ENCODE measurements around the gene SYT2.
"Not testable (repeated sequence)": the region's sequence is repeated elsewhere in the genome, so short reads cannot be mapped to it uniquely, and the experiment has no call there.

SYT2 gene

DNA sequence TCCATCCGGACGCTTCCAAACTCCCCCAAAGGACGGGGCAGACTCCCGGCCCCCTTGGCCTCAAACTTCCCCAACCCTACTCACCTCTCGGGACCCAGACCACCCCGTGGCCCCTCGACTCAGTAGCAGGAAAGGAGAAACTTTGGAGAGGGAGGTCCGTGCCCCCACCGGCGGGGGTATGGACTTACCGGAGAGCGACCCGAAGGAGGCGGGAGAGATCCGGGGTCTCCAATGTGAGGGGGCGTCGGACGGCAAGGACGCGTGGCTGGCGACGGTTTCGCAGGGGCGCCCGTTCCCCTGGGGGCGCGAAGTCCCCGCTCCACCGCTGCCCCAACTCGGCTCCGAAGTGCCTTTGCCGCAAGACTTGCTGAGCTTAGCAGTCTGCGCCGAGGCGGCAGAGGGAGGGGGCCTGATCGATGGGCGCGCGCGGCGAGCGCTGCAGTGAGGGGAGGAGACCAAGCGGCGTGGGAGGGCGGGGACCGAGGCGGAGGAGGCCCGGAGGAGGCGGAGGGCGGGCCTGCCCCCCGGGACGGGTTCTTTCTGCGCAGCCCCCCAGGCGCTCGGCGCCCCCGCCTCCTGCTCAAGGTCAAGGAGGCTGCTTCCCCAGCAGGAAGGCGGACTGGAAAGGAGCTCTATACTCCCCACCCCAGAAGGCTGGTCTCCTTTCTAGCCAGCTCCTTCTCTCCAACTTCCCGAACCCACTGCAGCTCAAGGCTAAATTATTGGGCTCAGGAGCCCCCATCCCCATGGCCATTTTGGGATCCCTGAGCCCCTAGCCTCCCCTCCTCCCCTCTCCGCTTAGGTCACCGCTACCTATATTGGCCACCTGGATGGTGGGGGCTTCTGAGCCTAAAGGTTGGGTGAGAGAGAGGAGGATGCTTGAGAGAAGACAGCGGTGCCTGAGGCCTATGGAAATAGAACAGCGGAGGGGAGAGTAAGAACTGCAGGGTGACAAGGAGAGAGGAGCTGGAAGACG is at the start of gene SYT2:
Gene SYT2, minus strand, starts transcription at position 385 of the 976 bp plus-strand sequence. CDS start 104,682 bp downstream, outside the sequence.
- TF ChIP-seq, protein P1, sequence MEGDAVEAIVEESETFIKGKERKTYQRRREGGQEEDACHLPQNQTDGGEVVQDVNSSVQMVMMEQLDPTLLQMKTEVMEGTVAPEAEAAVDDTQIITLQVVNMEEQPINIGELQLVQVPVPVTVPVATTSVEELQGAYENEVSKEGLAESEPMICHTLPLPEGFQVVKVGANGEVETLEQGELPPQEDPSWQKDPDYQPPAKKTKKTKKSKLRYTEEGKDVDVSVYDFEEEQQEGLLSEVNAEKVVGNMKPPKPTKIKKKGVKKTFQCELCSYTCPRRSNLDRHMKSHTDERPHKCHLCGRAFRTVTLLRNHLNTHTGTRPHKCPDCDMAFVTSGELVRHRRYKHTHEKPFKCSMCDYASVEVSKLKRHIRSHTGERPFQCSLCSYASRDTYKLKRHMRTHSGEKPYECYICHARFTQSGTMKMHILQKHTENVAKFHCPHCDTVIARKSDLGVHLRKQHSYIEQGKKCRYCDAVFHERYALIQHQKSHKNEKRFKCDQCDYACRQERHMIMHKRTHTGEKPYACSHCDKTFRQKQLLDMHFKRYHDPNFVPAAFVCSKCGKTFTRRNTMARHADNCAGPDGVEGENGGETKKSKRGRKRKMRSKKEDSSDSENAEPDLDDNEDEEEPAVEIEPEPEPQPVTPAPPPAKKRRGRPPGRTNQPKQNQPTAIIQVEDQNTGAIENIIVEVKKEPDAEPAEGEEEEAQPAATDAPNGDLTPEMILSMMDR (IDR thresholded peaks at IDR 0.05) = no peak
- TF ChIP-seq ZFX (IDR thresholded peaks at IDR 0.05; ENCODE audit: borderline replicate concordance) = no peak
- no peak within 1 kb of the TSS for H3K27ac ChIP-seq

DNA sequence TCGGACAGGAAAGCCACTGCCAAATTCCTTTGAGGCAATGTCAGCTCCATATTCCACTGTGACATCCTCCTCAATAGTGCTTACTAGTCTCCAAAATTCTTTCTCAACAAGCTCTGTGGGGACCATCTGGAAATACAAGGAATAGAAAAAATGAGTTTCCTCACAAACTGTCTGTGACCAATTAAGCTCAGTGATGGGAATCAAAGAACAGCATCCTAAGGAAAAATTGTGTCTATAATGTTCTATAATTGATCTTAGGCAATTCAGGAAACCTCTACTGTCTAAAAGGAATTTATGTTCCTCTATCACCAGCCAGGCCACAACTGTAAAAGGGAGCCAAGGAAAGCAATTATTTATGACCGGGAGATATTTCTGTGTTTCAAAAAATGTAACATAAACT is 46.1 kb upstream of the SYT2 start:
- no peak overlapping the region for H3K27ac ChIP-seq
- TF ChIP-seq ZFX (IDR thresholded peaks at IDR 0.05; ENCODE audit: borderline replicate concordance) = no peak

DNA sequence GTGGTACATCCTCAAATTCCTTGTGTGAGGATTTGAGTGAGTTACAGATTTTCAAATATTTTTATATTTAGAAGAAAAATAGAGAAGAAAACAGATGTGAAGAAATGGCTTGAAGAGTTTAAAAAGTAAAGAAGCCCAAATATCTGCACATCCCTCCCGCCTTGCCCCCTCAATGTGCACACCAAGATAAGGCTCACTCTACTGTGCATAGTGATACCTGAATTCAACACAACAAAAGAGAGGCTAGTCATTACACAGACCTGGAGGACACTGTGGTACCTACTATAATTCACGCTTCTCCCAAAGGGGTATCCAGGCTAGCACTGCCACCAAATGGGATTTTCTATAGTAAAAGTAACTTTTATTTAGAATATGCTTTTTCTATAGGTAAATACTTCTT is 44.0 kb upstream of the SYT2 start:
- TF ChIP-seq, protein P1 (IDR thresholded peaks at IDR 0.05) = no peak
- TF ChIP-seq ZFX (IDR thresholded peaks at IDR 0.05; ENCODE audit: borderline replicate concordance) = no peak
- no peak overlapping the region for H3K27ac ChIP-seq

DNA sequence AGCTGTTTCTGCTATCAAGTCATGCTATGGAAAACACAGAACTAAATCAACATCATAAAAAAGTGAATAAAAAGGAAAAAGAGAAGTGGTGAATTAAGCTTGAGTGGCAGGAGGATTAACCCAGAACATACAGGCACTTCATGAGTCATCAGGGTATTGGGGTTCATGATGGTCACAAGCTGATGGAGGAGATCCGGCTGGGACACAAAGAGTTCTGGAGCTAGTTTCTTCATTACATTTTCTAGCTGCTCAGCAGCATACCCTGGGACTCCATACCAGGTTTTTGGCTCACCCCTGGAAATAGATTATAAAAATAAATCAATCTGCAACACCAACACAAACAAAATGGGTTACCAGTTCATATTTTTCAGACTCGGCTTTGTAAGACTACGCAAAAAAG is 42.5 kb upstream of the SYT2 start:
- H3K27ac ChIP-seq = no peak overlapping the region
- TF ChIP-seq, protein P1 (IDR thresholded peaks at IDR 0.05) = no peak
- TF ChIP-seq ZFX (IDR thresholded peaks at IDR 0.05; ENCODE audit: borderline replicate concordance) = no peak

DNA sequence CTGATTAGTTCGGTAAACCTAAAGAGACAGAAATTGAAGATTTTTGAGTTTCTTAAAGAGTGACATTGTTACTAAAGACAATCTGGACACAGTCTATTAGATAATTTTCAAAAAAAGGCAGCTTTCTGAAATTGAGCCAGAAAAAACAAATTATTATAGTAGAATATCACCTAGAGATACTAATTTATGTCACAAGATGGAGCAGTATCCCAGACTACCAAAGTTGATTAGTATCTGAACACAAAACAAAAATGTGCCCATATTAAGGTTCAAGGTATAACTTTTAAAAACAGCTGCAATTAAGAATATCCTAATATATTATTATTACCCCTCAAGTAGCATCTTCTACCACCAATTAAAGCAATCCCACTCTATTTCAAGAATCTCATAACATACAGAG is 40.5 kb upstream of the SYT2 start:
- no peak overlapping the region for H3K27ac ChIP-seq
- no peak for TF ChIP-seq ZFX (IDR thresholded peaks at IDR 0.05; ENCODE audit: borderline replicate concordance)
- TF ChIP-seq, protein P1 (IDR thresholded peaks at IDR 0.05) = no peak

DNA sequence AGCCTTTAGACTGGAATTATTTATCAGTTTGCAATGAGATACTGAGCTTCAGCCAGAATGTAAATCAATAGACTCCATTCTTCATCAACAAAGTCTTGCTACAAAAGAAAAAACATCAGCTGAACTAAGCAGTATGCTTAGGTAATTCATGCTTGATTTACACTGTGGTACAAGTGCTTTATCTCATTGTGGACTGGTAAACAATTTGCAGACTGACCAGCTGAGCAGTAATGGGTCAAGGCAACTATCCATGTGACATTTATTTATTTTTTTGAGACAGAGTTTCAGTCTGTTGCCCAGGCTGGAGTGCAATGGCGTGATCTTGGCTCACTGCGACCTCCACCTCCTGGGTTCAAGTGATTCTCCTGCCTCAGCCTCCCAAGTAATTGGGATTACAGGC is 39.8 kb upstream of the SYT2 start:
- no peak overlapping the region for H3K27ac ChIP-seq
- no peak for TF ChIP-seq ZFX (IDR thresholded peaks at IDR 0.05; ENCODE audit: borderline replicate concordance)
- TF ChIP-seq, protein P1 (IDR thresholded peaks at IDR 0.05) = no peak

DNA sequence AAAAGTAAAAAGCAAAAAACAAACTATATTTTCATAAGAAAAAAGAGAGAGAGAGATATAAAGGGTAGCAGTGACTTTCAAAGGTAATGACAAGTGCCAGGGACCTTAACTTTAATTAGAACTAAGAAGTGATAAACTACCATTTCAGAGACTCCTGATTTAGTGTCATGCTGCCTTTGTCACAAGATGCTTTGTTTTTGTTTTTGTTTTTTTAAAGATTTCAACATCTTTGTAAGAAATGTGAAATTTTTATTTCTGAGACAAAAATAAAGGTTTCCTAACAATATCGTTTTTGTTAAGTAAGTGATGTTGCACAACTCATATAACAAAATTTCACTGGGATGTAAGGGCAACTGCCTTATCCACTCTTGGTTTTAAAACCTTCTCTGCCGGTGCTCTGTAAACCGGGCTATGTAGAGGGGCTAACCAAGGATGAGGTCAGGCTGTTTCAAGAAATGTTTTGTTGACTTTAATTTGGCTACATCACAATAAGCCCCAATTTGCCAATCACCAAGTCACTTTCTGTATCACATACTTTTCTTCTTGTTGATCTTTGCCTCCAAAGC is 35.2 kb upstream of the SYT2 start:
- H3K27ac ChIP-seq = no peak overlapping the region
- no peak for TF ChIP-seq ZFX (IDR thresholded peaks at IDR 0.05; ENCODE audit: borderline replicate concordance)
- TF ChIP-seq, protein P1 (IDR thresholded peaks at IDR 0.05) = no peak

DNA sequence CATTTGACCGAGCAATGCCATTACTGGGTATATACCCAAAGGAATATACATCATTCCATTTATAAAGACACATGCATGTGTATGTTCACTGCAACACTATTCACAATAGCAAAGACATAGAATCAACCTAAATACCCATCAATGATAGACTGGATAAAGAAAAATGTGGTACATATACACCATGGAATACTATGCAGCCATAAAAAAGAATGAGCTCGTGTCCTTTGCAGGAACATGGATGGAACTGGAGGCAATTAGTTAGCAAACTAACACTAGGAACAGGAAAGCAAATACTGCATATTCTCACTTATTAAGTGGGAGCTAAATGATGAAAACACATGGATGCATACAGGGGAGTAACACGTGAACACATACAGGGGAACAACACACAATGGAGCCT is 34.5 kb upstream of the SYT2 start:
- not testable (repeated sequence) for H3K27ac ChIP-seq
